Measurements from ENCODE around the gene CD164L2.
"Not testable (repeated sequence)": the region's sequence is repeated elsewhere in the genome, so short reads cannot be mapped to it uniquely, and the experiment has no call there.

The CD164L2 gene

DNA sequence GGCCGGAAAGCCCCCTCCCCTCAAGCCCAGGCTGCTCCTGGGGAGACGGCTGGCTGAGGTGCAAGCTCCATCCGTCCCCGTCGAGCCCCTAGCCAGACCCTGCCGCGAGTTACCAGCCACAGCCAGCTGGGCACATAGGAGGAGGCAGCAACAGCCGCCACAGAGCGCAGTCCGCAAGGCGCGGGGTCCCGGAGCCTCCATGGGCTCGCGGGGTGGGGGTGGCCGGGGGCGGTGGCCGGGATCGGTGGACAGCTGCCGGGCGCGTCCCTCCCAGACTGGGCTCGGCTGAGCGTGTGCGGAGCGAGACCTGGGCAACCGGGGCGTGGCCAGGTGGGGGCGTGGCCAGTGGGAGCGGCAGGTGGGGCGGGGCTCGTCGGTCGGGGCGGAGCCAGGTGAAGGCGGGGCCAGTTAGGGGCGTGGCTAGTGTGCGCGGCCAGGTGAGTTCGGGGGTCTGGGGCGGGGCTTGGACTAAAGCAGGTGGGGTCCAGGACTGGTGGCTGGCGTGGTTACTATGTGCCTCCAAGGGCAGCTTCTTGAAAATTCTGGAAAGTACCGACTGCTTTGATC, at the start of gene CD164L2:
Gene CD164L2, minus strand, starts transcription at position 295 of the 567 bp plus-strand sequence. Its CDS starts 94 bp downstream, at position 201.
- TF ChIP-seq, protein P1, sequence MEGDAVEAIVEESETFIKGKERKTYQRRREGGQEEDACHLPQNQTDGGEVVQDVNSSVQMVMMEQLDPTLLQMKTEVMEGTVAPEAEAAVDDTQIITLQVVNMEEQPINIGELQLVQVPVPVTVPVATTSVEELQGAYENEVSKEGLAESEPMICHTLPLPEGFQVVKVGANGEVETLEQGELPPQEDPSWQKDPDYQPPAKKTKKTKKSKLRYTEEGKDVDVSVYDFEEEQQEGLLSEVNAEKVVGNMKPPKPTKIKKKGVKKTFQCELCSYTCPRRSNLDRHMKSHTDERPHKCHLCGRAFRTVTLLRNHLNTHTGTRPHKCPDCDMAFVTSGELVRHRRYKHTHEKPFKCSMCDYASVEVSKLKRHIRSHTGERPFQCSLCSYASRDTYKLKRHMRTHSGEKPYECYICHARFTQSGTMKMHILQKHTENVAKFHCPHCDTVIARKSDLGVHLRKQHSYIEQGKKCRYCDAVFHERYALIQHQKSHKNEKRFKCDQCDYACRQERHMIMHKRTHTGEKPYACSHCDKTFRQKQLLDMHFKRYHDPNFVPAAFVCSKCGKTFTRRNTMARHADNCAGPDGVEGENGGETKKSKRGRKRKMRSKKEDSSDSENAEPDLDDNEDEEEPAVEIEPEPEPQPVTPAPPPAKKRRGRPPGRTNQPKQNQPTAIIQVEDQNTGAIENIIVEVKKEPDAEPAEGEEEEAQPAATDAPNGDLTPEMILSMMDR (IDR thresholded peaks at IDR 0.05; ENCODE audit: low read depth, low read length, missing control alignments): no peak
- H3K4me3 ChIP-seq (replicated peaks; ENCODE audit: low read depth, low read length): no peak within 1 kb of the TSS
- DNase-seq (ENCODE audit: extremely low read depth, low read depth): no peak

DNA sequence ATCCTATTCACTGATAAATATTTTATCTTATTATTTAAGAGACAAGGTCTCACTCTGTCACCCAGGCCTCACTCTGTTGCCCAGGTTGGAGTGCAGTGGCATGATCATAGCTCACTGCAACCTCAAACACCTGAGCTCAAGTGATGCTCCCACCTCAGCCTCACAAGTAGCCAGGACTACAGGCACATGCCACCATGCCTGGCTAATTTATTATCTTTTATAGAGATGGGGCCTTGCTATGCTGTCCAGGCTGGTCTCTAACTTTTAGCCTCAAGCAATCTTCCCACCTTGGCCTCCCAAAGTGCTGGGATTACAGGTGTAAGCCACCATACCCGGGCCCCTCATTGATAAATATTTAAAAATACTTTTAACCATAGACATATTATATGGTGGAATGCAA, 49.6 kb upstream of the CD164L2 start:
- DNase-seq (ENCODE audit: extremely low read depth, low read depth); H3K4me3 ChIP-seq (replicated peaks; ENCODE audit: low read depth, low read length): not testable (repeated sequence)

DNA sequence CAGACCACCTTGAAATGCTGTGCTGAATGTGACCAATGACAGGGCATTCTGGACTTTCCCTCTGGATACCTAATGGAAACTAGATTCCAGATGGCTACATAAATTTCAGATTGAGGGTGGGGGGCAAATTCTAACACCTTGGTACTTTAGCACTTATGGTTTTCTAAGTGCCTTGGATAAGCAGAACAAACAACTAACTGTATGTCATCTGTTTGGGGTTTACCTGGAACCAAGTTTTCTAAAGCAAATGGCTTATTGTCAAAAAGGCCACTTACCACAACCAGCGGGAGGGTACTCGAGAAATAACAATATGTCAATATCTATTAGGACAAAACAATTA, 48.4 kb upstream of the CD164L2 start:
- TF ChIP-seq, protein P1 (IDR thresholded peaks at IDR 0.05; ENCODE audit: low read depth, low read length, missing control alignments): no peak
- no peak for DNase-seq (ENCODE audit: extremely low read depth, low read depth)
- no peak overlapping the region for H3K4me3 ChIP-seq (replicated peaks; ENCODE audit: low read depth, low read length)

GRCh38 chr1:27430903-27431600, 47.9 kb upstream of the CD164L2 start:
- DNase-seq (ENCODE audit: extremely low read depth, low read depth): no peak
- H3K4me3 ChIP-seq (replicated peaks; ENCODE audit: low read depth, low read length): no peak overlapping the region
- TF ChIP-seq, protein P1 (IDR thresholded peaks at IDR 0.05; ENCODE audit: low read depth, low read length, missing control alignments): no peak

DNA sequence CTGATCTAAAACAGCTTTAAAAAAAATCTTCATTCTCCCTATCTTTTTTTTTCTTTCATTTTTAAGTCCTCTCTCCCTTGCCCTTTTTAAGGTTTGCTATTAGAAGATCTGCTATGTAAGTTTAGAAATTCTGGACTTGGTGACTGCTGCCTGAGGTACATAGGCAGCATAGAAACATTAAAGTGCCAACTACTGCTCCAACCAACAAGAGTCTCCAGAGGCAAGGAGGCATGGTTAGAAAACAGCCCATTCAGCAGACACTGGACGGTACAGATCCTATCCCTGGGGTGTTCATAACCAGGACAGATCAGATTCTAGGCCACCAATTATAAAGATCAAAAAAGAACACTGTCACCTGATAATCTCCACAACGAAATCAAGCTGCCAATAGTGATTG, 45.9 kb upstream of the CD164L2 start:
- no peak overlapping the region for H3K4me3 ChIP-seq (replicated peaks; ENCODE audit: low read depth, low read length)
- TF ChIP-seq, protein P1 (IDR thresholded peaks at IDR 0.05; ENCODE audit: low read depth, low read length, missing control alignments): no peak
- no peak for DNase-seq (ENCODE audit: extremely low read depth, low read depth)

- no peak for DNase-seq (ENCODE audit: extremely low read depth, low read depth)
- H3K4me3 ChIP-seq (replicated peaks; ENCODE audit: low read depth, low read length): no peak overlapping the region
- TF ChIP-seq, protein P1 (IDR thresholded peaks at IDR 0.05; ENCODE audit: low read depth, low read length, missing control alignments): no peak
These were observed 45.3 kb upstream of the CD164L2 start for GRCh38 chr1:27428316-27429028.

GRCh38 chr1:27427816-27428315, 44.7 kb upstream of the CD164L2 start:
- no peak for DNase-seq (ENCODE audit: extremely low read depth, low read depth)
- H3K4me3 ChIP-seq (replicated peaks; ENCODE audit: low read depth, low read length): no peak overlapping the region
- TF ChIP-seq, protein P1 (IDR thresholded peaks at IDR 0.05; ENCODE audit: low read depth, low read length, missing control alignments): no peak

Data from HFF-Myc (cell line).